ENCODE data around the gene WDR20.
"Not testable (repeated sequence)": the region's sequence is repeated elsewhere in the genome, so short reads cannot be mapped to it uniquely, and the experiment has no call there.

DNA sequence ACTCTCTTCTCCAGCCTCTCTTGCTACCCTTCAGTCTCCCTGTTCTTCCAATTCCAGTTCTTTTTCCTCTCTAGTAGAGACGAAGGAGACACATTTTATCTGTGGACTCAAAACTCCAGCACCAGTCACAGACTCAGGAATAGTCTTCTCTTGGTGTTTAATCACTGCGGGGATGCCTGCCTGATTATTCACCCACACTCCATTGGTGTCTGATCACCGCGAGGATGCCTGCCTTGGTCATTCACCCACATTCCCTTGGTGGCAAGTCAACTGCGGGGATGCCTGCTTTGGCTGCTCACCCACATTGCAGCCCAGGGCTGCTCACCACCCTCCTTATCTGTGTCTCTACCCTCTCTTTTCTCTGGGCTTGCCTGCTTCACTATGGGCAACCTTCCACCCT is 100.8 kb downstream of the WDR20 start:
- TF ChIP-seq, protein P1, sequence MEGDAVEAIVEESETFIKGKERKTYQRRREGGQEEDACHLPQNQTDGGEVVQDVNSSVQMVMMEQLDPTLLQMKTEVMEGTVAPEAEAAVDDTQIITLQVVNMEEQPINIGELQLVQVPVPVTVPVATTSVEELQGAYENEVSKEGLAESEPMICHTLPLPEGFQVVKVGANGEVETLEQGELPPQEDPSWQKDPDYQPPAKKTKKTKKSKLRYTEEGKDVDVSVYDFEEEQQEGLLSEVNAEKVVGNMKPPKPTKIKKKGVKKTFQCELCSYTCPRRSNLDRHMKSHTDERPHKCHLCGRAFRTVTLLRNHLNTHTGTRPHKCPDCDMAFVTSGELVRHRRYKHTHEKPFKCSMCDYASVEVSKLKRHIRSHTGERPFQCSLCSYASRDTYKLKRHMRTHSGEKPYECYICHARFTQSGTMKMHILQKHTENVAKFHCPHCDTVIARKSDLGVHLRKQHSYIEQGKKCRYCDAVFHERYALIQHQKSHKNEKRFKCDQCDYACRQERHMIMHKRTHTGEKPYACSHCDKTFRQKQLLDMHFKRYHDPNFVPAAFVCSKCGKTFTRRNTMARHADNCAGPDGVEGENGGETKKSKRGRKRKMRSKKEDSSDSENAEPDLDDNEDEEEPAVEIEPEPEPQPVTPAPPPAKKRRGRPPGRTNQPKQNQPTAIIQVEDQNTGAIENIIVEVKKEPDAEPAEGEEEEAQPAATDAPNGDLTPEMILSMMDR (IDR thresholded peaks at IDR 0.05): not testable (repeated sequence)
- TF ChIP-seq CBFB (CRISPR knock-in tag; IDR thresholded peaks at IDR 0.05; ENCODE audit: low read depth); FOXK1 (CRISPR knock-in tag; IDR thresholded peaks at IDR 0.05); KAT7 (CRISPR knock-in tag; IDR thresholded peaks at IDR 0.05; ENCODE audit: borderline replicate concordance); NR1H2 (CRISPR knock-in tag; IDR thresholded peaks at IDR 0.05): not testable (repeated sequence)
- TF ChIP-seq, protein P2, sequence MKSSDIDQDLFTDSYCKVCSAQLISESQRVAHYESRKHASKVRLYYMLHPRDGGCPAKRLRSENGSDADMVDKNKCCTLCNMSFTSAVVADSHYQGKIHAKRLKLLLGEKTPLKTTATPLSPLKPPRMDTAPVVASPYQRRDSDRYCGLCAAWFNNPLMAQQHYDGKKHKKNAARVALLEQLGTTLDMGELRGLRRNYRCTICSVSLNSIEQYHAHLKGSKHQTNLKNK (CRISPR knock-in tag; IDR thresholded peaks at IDR 0.05): not testable (repeated sequence)

Measured in WTC11 (cell line).